ENCODE results near the gene NAB2. TPM values are rescaled to one million over a fixed set of nuclear protein-coding genes. Genes with fewer than 3 reads are reported as not detected.
"Not testable (repeated sequence)": the region's sequence is repeated elsewhere in the genome, so short reads cannot be mapped to it uniquely, and the experiment has no call there.

Gene NAB2
- total RNA-seq, 1 donor from 2014 or later: 5.4 TPM

- DNase-seq (ENCODE audit: low read depth in 2 of 2): no peak
Observed at GRCh38 chr12:57066245-57066644, 22.7 kb upstream of the NAB2 start.

- peak; percentile 80 to 85 for DNase-seq (ENCODE audit: low read depth in 2 of 2)
Observed at GRCh38 chr12:57069523-57069922, 19.4 kb upstream of the NAB2 start.

- no peak for DNase-seq (ENCODE audit: low read depth in 2 of 2)
Observed at GRCh38 chr12:57072661-57073060, 16.3 kb upstream of the NAB2 start.

GRCh38 chr12:57073566-57074450, 15.1 kb upstream of the NAB2 start:
- DNase-seq (ENCODE audit: low read depth in 2 of 2): not testable (repeated sequence)

DNA sequence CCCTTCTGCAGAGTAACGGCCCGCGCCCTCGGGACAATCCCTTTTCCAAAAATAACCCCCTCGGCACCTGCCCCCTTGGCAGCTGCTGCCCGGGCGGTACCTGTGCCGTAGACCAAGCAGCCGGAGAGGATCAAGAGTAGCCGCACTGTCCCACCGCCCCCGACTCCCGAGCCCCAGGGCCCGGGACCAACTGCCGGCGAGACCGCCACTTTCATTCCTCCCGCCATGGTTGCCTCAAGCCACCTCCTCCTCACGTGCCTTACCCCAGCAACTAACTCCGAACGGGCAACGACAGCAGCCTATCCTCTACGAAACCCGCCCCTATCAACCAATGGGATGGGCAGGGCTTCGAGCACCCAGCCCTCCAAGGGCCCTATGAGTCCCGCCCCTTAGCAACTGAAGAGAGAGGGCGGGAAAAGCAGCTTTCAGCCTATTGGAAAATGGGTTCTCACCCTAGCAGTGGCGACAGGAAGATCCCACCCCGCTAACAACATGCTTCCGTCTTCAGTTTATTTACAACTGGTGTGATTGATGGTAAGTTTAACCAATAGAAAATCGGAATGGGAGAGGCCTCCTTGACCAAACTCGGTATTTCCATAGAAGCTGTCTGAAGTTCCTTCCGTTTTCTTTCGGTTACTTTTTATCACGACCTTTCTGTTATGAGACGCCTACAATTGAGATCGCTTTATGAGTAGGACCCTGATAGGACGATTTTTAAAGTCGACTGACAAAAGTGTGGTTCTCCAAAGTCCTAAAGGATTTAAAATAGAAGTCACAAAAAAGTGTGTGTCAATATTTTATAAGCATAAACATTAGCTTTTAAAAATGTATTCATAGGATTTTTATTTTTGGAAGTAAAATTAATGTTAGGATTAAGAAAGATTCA, 10.2 kb upstream of the NAB2 start, which contains the start of gene NEMP1:
Gene NEMP1 (minus strand): TSS at position 273 of the 886 bp plus-strand sequence. CDS start 46 bp downstream, at position 227.
- peak; percentile 100 for DNase-seq (ENCODE audit: low read depth in 2 of 2)

DNA sequence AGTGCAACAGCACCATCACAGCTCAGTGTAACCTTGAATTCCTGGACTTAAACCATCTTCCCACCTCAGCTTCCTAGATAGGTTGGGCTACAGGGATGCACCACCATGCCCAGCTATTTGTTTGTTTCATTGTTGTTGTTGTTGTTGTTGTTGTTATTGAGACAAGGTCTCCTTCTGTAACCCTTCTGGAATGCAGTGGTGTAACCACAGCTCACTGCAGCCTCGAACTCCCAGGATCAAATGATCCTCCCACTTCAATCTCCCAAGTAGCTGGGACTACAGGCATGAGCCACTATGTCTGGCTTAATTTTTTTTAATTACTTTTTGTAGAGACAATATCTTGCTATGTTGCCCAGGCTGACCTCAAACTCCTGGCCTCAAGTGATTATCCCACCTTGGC, 9.1 kb upstream of the NAB2 start:
- DNase-seq (ENCODE audit: low read depth in 2 of 2): no peak

DNA sequence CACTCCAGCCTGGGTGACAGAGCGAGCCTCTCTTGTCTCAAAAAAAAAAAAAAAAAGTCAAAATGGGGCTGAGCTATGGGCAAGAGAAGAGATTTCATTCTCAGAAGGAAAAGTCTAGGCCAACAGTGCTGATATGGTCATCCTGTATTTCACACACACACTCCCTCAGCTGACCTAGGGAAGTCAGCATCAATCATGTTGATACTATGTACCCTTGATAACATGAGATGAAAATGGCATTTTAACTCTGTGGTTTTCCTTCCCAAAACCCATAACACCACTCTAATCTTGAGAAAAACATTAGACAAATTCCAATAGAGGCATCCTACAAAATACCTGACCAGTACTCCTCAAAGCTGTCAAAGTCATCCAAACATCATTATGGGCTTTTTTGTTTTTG, 8.1 kb upstream of the NAB2 start:
- no peak for DNase-seq (ENCODE audit: low read depth in 2 of 2)

- DNase-seq (ENCODE audit: low read depth in 2 of 2): no peak
Observed at GRCh38 chr12:57085999-57086492, 2.9 kb upstream of the NAB2 start.

- peak in 1 of 2 donors; percentile 80 for DNase-seq (ENCODE audit: low read depth in 2 of 2)
Observed at GRCh38 chr12:57086493-57087009, 2.4 kb upstream of the NAB2 start.

DNA sequence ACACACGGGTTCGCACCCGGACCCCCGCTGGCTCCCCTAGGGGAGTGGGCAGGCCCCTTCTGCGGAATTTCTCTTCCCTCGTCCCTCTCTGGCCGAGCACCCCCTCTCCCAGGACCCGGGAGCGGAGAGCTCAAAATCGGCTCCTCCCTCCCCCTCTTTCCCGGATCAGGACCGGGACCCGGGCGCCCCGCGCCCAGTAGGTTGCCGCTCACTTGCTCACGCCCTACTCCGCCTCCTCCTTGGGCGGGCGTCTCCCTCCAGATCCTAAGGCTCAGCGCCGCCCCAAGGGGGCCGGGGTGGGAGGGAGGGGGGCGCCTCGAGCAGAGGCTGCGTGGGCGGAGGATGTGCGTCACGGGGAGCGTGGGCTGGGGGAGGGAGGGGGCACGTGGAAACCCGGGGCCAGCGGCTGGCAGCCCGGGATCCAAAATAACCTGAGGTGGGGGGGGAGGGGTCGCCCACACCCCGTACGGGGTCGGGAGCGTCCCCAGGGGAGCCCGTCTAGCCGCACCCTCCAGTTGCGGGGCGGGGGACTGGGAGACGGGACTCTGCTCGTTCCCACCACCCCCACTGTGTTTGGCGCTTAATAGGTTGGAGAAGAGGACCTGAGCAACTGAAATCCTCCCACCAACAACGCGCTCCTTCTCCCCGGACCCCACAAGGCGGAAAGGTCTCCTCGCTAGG, 1.8 kb upstream of the NAB2 start:
- DNase-seq (ENCODE audit: low read depth in 2 of 2): peak in 1 of 2 donors; percentile 82

DNA sequence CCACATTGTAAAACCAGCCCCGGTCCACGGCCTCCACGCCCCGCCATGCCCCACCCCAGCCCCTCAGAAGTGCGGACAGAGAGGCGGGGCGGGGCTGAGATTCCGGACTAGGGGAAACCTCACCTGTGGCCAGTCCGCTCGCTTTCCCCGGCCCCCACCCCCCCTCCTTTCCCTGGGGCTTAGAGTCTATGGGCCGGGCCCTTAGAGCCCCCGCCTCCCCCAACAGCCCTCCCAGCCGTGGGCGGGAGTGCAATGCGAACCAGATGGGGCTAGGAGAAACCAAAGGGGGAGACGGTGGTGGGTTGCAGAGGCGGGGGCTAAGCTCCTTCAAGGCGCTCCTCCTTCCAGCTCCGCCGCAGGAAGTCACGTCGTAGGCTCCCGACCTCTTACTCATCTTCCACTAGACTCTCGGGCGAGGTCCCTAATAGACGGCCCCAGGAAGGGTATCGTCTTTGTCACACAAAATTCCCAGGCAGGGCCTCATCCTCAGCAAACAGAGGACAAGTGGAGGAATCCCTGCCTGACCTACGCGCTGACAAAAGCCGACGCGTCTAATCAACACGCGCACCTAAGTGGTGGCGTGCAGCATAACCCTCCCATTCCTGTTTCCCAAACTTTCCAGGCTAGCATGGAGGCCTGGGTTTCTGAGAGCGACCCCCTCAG, 1.1 kb upstream of the NAB2 start:
- peak in 1 of 2 donors; percentile 88 for DNase-seq (ENCODE audit: low read depth in 2 of 2)

- peak in 1 of 2 donors; percentile 70 for DNase-seq (ENCODE audit: low read depth in 2 of 2)
Observed at GRCh38 chr12:57089271-57090245, 644 bp downstream of the NAB2 start.

DNA sequence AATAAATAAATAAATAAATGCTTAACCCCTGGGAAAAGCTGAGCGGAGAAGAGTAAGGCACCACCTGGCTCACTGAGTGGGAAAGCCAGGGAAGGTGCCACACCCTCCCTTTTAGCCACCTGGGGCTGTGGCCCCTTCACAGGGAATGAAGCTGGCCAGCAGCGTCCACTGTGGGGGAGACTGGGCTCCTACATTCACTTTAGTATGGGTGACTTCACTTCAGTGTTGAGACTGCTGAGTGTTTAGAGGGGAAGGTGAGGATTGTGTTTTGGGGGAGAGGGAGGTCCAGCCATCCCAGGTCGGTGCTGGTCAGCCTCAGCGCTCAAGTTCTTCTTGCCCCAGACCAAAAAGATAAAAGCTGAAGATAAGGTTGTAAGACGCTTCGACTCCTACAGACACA, 1.6 kb downstream of the NAB2 start:
- no peak for DNase-seq (ENCODE audit: low read depth in 2 of 2)

DNA sequence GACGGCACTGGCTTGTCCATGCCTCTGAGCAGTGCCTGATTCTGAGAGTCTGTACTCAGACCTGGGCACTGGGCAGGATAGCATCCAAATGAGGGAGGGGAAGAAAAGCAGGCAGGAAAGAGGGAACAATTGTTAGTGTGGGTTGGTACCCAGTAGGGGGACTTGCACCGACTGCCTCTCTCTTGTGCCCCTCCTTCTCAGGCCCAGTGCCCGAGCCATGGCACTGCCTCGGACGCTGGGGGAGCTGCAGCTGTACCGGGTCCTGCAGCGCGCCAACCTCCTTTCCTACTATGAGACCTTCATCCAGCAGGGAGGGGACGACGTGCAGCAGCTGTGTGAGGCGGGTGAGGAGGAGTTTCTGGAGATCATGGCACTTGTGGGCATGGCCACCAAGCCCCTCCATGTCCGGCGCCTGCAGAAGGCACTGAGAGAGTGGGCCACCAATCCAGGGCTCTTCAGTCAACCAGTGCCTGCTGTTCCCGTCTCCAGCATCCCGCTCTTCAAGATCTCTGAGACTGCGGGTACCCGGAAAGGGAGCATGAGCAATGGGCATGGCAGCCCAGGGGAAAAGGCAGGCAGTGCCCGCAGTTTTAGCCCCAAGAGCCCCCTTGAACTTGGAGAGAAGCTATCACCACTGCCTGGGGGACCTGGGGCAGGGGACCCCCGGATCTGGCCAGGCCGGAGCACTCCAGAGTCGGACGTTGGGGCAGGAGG, 2.2 kb downstream of the NAB2 start:
- DNase-seq (ENCODE audit: low read depth in 2 of 2): no peak

DNA sequence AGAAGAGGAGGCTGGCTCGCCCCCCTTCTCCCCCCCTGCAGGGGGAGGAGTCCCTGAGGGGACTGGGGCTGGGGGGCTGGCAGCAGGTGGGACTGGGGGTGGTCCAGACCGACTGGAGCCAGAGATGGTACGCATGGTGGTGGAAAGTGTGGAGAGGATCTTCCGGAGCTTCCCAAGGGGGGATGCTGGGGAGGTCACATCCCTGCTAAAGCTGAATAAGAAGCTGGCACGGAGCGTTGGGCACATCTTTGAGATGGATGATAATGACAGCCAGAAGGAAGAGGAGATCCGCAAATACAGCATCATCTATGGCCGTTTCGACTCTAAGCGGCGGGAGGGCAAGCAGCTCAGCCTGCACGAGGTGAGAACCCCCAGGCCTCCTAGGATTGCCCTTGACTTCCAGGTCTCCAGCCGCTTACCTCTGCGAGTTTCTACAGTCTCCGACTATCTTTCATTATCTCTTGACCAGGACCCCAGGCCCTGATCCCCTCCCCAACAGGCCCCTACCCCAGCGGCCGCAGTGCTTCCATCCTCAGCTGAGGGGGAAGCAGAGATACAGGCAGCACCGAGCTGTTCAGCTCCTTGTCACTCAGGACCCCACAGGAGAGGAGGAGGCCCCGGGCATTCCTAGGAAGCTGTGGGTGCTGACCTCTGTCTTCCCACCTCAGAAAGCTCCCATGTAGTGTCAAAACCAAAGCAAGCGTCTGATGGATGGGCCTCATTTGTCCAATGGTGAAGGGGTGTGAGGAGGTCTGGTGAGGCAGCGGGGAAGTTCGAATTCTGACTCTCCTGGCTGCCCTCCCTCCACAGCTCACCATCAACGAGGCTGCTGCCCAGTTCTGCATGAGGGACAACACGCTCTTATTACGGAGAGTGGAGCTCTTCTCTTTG, 3.0 kb downstream of the NAB2 start:
- DNase-seq (ENCODE audit: low read depth in 2 of 2): no peak

DNA sequence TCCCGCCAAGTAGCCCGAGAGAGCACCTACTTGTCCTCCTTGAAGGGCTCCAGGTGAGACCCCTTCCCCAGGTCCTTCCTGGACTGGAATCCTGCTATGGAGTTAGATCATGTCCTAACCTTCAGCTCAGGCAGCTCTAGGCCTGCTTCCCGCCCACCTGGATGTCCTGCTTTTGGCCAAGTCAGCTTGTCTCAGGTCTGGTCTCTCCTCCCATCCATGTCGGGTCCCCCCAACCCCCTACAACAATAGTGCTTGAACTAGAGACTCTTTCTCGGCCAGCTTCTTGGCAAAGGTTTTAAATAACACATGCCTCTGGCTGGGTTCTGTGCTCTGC, 3.6 kb downstream of the NAB2 start:
- no peak for DNase-seq (ENCODE audit: low read depth in 2 of 2)

GRCh38 chr12:57092876-57093414, 4.0 kb downstream of the NAB2 start:
- DNase-seq (ENCODE audit: low read depth in 2 of 2): no peak
